ENCODE data around the gene GRK1.
A peak's percentile ranks its signal among the peaks of the same experiment; 100 is the strongest.
"Not testable (repeated sequence)": the region's sequence is repeated elsewhere in the genome, so short reads cannot be mapped to it uniquely, and the experiment has no call there.

The GRK1 gene

DNA sequence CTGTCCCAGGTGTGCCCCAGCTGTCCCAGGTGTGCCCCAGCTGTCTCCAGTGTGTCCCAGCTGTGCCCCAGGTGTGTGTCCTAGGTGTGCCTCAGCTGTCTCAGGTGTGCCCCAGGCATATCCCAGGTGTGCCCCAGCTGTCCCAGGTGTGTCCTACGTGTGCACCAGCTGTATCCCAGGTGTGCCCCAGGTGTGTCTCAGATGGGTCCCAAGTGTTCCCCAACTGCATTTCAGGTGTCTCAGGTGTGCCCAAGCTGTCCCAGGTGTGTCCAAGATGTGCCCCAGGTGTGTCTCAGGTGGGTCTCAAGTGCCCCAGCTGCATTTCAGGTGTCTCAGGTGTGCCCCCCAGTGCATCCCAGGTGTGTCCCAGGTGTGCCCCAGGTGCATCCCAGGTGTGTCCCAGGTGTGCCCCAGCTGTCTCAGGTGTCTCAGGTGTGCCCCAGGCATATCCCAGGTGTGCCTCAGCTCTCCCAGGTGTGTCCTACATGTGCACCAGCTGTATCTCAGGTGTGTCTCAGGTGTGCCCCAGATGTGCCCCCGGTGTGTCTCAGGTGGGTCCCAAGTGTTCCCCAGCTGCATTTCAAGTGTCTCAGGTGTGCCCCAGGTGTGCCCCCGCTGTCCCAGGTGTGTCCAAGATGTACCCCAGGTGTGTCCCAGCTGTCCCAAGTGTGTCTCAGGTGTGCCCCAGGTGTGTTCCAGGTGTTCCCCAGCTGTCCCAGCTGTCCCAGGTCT, 1.3 kb upstream of the GRK1 start:
- DNase-seq (ENCODE audit: low read depth): no peak

DNA sequence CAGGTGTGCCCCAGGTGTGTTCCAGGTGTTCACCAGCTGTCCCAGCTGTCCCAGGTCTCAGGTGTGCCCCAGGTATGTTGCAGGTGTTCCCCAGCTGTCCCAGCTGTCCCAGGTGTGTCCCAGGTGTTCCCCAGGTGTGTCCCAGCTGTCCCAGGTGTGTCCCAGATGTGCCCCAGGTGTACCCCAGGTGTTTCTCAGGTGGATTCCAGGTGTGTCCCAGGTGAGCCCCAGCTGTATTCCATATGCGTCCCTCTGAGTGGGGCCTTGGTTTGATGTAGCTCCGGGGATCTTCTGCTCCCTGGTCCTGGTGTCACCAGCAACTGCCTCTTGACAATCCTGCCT, 719 bp upstream of the GRK1 start:
- DNase-seq (ENCODE audit: low read depth): no peak

DNA sequence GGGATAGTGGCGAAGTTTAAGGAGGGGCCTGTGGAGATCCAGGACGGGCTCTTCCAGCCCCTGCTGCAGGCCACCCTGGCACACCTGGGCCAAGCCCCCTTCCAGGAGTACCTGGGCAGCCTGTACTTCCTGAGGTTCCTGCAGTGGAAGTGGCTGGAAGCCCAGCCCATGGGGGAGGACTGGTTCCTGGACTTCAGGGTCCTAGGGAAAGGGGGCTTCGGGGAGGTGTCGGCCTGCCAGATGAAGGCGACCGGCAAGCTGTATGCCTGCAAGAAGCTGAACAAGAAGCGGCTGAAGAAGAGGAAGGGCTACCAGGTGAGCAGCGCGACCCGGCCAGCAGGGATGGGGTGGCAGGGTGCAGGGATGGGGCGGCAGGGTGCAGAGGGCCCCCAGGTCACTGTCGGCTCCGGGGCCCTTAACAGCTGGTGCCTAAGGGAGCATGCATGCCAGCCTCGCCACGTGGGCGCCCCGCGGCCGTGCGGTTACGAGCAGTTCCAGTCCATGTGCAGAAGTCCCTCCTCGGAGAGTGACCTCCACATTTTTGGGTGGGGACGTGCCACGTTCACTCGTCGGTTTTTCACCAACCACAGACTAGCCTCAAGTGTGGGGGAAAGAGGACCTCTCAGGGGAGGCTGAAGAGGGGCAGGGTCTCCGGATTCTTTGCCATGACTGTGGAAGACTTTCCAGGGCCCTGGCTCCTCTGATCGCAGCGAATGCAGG, 912 bp downstream of the GRK1 start:
- DNase-seq (ENCODE audit: low read depth): no peak

DNA sequence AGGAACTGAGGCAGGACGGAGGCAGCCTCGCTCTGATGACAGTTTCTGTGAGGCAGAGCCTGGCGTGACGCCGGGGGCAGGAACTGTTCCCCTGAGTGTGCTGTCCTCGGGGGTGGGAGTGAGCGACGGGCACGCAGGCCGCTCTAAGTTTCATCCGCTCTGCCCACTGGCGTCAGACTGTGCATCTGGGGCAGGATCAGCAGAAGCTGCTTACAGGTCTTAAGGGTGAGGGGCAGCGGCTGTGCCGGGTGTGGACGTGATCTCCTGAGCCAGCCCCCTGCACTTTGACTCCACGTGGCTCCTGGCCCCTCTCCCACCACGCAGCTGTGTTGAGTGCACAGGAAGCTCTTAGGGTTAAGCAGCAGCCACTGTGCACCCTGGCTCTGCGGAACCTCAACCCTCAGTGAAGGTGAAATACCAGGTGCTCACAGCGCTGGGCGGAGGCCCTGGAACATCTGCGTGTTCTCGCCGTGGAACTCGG, 1.5 kb downstream of the GRK1 start:
- DNase-seq (ENCODE audit: low read depth): no peak

DNA sequence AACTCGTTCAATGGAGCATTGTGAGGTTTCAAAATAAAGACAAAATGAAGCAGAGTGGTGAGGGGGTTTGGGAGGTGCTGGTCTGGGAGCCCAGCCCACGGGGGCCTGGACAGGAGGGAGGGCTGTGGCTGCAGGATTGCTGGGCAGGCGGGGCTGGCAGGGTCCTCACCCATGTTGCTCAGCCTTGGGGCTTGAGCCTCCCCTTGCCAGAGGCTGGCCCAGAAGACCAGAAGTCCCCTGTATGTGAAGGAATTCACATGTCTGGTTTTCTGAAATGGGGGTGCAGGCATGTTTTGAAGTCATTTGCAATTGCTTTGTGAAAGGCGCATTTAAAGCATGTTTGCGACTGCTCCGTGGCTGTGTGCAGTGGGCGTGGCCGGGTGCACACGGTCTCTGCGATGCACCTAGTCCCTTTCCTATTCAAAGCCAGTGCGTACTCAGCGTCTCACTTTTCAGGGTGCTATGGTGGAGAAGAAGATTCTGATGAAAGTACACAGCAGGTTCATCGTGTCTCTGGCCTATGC, 2.3 kb downstream of the GRK1 start:
- DNase-seq (ENCODE audit: low read depth): no peak

DNA sequence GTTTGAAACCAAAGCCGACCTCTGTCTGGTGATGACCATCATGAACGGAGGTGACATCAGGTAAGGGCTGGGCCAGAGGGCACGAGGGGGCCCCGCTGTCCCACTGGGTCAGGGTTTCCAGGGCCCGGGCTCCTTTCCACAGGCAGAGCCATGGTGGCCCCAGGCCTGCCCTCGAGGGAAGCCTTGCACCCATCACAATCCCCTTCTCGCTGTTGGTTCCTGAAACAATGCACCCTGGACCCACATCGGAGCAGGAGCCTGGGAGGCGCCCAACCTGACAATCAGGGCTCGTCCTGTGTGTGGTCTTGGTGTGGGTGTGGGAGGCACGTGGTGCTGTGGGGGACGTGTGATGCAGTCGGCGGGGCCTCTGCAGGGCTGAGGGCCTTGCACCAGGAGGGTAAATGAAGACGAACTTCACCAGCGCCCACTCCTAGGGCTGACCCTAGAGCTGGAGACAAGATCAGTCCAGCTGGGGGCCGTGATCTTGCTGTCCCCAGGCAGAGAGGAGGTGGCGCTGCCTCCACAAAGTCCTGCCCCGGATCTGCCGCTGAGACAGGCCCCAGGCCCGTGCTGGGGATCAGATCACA, 2.8 kb downstream of the GRK1 start:
- no peak for DNase-seq (ENCODE audit: low read depth)

DNA sequence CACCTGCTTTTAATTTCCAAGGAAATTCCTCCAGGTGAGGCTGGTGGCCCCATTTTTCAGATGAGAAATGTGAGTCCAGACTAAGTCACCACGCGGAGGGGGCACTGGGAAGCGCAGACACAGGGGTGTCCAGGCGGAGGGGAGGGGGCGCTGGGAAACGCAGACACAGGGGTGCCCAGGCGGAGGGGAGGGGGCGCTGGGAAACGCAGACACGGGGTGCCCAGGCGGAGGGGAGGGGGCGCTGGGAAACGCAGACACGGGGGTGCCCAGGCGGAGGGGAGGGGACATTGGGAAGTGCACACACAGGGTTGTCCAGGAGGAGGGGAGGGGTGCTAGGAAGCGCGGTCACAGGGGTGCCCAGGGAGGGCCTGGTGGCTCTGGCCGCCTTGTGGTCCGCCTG, 3.5 kb downstream of the GRK1 start:
- no peak for DNase-seq (ENCODE audit: low read depth)

DNA sequence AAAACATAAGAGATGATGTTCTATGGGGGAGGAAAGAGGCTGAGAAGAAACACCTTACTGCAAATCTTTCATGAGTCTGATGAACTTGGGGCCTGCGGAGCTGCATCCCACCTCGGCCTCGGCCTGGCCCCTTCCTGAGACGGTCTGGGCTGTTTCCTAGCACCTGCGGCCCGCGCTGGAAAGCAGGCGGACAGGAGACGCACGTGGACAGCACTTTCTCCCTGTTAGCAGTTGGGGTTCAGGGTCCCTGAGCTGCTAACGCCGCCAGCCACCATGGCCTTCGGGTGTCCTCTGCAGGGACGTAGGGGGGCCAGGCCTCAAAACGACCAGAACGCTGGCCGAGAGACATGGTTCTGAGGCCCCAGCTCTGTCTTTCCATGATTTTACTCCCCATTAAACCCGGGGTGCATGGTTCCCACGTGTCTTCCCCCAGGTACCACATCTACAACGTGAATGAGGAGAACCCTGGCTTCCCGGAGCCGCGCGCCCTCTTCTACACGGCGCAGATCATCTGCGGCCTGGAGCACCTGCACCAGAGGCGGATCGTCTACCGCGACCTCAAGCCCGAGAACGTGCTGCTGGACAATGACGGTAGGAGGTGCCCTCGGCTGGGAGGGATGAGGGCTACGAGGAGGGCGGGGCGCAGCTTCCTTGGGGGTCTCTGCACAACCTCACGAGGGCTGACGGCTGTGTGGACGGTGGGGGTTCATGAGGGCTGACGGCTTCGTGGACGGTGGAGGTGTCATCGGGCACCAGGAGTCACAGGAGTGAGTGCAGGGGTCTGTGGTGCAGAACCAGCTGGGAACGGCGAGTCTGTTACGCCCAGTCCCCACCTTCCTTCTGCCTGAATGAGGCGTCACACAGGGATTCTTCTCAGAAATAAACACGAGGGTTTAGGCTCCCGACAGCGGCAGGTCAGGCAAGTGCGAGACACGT, 4.3 kb downstream of the GRK1 start:
- no peak for DNase-seq (ENCODE audit: low read depth)

DNA sequence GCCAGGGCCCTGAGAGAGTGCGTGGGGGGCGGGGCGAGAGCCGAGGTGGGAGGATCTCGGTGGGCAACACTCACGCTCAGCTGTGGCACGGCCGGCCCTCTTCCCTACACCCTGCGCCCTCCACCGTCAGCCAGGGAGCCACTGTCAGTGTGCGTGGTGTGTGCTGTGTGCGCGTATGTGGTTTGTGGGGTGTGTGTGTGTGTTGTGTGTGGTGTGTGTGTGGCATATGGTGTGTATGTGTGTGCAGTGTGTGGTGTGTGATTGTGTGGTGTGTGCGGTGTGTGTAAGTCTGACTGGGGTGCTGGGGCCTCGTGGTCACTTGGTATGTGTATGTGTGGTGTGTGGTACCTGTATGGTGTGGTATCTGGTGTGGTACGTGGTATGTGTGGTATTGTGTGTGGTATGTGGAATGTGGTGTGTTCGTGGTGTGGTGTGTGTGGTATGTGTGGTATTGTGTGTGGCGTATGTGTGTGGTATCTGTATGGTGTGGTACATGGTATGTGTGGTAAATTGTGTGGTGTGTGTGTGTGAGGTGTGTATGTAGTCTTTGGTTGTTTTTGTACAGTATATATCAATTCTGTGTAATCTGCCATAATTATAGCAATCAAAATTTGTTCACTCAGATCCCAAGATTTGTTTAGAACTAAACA, 5.1 kb downstream of the GRK1 start:
- DNase-seq (ENCODE audit: low read depth): no peak

DNA sequence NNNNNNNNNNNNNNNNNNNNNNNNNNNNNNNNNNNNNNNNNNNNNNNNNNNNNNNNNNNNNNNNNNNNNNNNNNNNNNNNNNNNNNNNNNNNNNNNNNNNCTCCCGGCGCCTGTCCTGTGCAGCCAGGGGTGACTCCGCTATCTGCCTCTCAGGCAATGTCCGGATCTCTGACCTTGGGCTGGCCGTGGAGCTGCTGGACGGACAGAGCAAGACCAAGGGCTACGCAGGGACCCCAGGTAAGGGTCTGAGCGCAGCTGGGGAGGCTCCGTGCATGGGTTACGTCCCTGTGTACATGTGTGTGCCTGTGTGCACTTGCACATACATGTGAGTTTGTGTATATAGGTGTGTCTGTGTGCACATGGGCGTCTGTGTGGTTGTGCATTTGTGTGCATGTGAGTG, 55.9 kb downstream of the GRK1 start:
- no peak for DNase-seq (ENCODE audit: low read depth)

DNA sequence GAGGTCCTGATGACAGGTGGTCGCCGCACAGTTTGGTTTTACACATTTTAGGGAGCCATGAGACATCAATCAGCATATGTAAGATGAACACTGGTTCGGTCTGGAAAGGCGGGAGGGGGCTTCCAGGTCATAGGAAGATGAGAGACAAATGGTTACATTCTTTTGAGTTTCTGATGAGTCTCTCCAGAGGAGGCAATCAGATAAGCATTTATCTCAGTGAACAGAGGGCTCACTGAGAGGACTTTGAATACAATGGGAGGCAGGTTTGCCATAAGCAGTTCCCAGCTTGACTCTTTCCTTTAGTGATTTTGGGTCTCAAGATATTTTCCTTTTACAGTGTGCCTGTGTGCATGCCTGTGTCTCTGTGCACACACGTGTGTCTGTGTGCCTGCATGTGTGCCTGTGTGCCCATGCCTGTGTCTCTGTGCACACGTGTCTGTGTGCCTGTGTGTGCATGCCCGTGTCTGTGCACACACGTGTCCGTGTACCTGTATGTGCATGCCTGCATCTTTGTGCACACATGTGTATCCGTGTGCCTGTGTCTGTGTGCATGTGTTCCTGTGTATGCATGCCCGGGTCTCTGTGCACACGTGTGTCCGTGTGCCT, 56.5 kb downstream of the GRK1 start:
- no peak for DNase-seq (ENCODE audit: low read depth)

DNA sequence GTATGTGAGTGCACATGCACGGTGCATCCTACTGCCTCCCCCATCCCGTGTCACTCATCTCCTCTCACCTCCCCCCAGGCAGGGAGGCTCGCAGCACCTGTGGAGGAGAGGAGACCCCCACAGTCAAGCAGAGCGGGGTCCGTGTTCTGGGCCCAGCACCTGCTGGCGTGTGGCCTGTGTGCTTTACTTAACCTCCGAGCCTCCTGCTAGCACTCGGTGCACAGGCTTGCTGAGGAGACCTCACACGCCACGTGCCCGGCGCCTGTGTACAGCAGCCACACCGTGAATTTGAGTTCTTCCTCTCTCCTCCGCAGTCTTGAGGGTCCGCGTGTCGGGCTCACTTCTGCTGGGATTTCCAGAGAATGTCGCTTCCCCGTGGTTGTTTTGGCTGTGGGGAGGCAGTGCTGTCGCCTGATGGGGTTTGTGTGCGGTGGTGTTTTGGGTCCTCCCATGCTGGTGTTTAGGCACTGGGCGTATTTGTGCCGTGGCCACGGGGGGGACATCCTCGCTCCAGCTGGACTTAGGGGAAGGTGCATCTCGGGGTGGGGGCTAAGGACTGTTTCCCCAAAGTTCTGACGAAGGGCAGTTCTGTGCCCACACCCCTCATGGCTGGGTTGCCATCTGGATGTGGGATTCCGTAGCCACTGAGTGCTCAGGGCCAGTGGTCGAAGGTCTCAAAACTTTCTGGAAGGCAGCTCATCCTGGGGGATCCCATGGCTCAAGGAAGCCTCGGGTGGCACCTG, 57.2 kb downstream of the GRK1 start:
- no peak for DNase-seq (ENCODE audit: low read depth)

DNA sequence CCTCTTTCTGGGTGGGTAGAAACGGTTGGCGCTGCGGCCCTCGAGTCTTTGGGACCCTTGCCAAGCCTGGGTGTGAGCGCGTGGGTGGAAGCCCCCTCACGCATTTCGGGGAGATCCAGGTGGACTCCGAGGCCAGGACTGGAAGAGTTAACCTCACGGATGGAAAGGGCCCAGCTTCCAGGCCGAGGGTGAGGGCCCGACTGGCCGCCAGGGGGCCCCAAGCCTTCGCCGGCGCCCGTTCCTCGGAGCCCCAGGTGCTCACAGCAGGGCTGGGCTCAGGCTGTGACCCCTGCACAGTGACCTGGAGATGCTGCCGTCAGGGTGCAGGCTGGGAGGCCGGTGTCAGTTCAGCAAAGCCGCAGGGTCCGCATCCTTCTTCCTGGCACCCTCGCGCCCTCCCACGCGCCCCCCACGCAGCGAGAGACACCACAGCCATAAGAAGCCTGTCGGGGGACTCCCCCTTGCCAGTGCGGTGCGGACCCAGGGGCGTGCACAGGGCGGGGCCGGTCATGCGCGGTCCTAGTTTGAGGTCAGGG, 57.8 kb downstream of the GRK1 start:
- DNase-seq (ENCODE audit: low read depth): peak; percentile 73

DNA sequence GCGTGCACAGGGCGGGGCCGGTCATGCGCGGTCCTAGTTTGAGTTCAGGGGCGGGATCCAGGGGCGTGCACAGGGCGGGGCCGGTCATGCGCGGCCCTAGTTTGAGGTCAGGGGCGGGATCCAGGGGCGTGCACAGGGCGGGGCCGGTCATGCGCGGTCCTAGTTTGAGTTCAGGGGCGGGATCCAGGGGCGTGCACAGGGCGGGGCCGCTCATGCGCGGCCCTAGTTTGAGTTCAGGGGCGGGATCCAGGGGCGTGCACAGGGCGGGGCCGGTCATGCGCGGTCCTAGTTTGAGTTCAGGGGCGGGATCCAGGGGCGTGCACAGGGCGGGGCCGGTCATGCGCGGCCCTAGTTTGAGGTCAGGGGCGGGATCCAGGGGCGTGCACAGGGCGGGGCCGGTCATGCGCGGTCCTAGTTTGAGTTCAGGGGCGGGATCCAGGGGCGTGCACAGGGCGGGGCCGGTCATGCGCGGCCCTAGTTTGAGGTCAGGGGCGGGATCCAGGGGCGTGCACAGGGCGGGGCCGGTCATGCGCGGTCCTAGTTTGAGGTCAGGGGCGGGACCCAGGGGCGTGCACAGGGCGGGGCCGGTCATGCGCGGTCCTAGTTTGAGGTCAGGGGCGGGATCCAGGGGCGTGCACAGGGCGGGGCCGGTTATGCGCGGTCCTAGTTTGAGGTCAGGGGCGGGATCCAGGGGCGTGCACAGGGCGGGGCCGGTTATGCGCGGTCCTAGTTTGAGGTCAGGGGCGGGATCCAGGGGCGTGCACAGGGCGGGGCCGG, 58.5 kb downstream of the GRK1 start:
- peak; percentile 10 for DNase-seq (ENCODE audit: low read depth)

DNA sequence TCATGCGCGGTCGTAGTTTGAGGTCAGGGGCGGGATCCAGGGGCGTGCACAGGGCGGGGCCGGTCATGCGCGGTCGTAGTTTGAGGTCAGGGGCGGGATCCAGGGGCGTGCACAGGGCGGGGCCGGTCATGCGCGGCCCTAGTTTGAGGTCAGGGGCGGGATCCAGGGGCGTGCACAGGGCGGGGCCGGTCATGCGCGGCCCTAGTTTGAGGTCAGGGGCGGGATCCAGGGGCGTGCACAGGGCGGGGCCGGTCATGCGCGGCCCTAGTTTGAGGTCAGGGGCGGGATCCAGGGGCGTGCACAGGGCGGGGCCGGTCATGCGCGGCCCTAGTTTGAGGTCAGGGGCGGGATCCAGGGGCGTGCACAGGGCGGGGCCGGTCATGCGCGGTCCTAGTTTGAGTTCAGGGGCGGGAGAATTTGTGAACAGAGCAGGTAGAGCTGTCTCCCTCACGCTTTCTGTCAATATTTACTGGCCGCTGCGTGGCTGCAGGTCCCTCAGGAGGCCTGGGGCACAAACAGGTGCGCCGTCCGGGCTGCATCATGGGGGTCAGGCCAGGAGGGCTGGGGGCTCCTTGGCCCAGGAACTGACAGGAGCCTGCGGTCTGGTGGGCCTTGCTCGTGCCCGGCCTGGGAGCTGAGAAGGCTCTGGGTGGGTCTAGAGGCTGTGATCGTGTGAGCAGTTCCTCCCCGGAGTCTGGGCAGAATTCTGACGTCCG, 59.2 kb downstream of the GRK1 start:
- DNase-seq (ENCODE audit: low read depth): not testable (repeated sequence)

DNA sequence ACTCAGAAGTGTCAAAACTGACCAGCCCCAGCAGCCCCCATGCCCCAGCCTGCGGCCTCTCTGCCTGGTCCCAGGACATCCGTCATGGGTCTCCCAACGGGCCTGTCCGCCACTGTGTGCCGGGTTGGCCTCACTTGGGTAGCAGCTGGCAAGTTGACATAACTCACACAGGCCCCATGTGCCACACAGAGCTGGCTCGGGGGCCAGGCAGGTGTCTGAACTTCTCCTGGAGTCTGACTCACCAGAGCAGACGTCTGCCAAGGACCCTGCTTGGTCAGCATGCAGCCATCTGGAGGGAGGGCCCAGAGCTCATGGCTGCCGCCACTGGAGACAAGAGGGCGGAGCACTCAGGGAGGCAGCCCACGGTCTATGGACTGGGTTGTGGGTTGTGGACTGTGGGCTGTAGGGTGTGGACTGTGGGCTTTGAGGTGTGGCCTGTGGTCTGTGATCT, 60.0 kb downstream of the GRK1 start:
- DNase-seq (ENCODE audit: low read depth): no peak

DNA sequence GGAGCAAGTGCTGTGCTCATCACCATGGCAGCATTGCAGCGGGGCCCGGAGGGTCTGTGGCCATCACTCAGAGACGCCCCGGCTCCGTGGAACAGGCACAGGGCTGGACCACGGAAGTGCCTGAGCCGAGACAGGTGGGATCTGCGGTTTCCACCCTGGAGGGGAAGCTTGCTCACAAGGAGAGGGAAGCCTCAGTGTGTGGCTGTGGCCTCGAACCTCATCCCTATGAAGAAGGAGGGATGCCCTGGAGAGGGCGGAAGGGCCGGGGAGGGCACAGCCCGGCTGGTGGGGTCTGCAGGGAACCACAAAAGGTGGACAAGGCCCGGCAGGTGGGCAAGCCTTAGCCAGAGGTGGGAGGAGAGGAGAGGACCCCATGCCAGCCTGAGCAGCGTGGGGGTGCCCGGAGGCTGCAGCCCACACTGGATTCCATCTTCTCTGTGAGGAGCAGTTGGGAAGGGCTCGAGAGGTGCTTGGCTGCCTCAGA, 61.6 kb downstream of the GRK1 start:
- DNase-seq (ENCODE audit: low read depth): no peak
